WERI-Rb-1 (cell line): ENCODE data around the gene GPR146.

Experiments used
- DNase-seq: peaks from one replicate; pipeline ENCODE4 v3.0.0-alpha.2; 2020
- H3K27ac ChIP-seq: fragments of 250-450 bp; sonication (Bioruptor Pico); 2 replicates; pipeline ENCODE4 v1.5.1; 2020; ENCODE audit warnings: mild to moderate bottlenecking, moderate library complexity
- H3K27me3 ChIP-seq: fragments of 250-450 bp; sonication (Bioruptor Pico); 2 replicates; pipeline ENCODE4 v1.5.1; 2021; ENCODE audit warnings: mild to moderate bottlenecking, low read depth, moderate library complexity; ENCODE audit not compliant: insufficient read depth, severe bottlenecking
- H3K36me3 ChIP-seq: fragments of 250-450 bp; sonication (Bioruptor Pico); 2 replicates; pipeline ENCODE4 v1.5.1; 2020; ENCODE audit warnings: mild to moderate bottlenecking, moderate library complexity
- H3K4me3 ChIP-seq: 2 replicates; pipeline ENCODE4 v1.5.1; 2011; ENCODE audit warnings: low read depth, mild to moderate bottlenecking, control low read depth, low read length
- H3K9me3 ChIP-seq: fragments of 250-450 bp; sonication (Bioruptor Pico); 2 replicates; pipeline ENCODE4 v1.5.1; 2021; ENCODE audit warnings: mild to moderate bottlenecking, moderate library complexity; ENCODE audit not compliant: severe bottlenecking
- CTCF ChIP-seq: IDR thresholded peaks from 2 replicates; pipeline ENCODE4 v1.5.1; 2011; ENCODE audit warnings: low read depth, mild to moderate bottlenecking, control low read depth, inconsistent platforms, low read length

Gene GPR146

GRCh38 chr7:1065585-1066241 lies 21.4 kb downstream of the GPR146 start:
- Histone ChIP-seq H3K36me3 (no peaks in the 10 kb centered on the region), H3K27me3 (no peaks in the 10 kb centered on the region), H3K9me3 (no peaks in the 10 kb centered on the region), H3K27ac (no peak overlapping the region), H3K4me3 (no peak overlapping the region)
- TF ChIP-seq CTCF = peak; percentile 87
- peak; percentile 82 for DNase-seq

- TF ChIP-seq CTCF = no peak
- no peak for DNase-seq
- H3K27ac ChIP-seq = no peak overlapping the region
- H3K4me3 ChIP-seq = no peak overlapping the region
- H3K36me3 ChIP-seq = no peaks in the 10 kb centered on the region
- no peaks in the 10 kb centered on the region for H3K9me3 ChIP-seq
- no peaks in the 10 kb centered on the region for H3K27me3 ChIP-seq
These were observed 21.9 kb downstream of the GPR146 start for GRCh38 chr7:1066242-1066588.

GRCh38 chr7:1068013-1068412 lies 23.7 kb downstream of the GPR146 start:
- DNase-seq = no peak
- no peaks in the 10 kb centered on the region for H3K36me3 ChIP-seq
- H3K4me3 ChIP-seq = no peak overlapping the region
- TF ChIP-seq CTCF = no peak
- H3K27me3 ChIP-seq = no peaks in the 10 kb centered on the region
- H3K27ac ChIP-seq = no peak overlapping the region
- H3K9me3 ChIP-seq = no peaks in the 10 kb centered on the region

GRCh38 chr7:1068619-1069018 lies 24.3 kb downstream of the GPR146 start:
- Histone ChIP-seq H3K4me3 (no peak overlapping the region), H3K36me3 (no peaks in the 10 kb centered on the region), H3K27me3 (no peaks in the 10 kb centered on the region), H3K27ac (no peak overlapping the region), H3K9me3 (no peaks in the 10 kb centered on the region)
- TF ChIP-seq CTCF = no peak
- no peak for DNase-seq

- H3K27ac ChIP-seq = no peak overlapping the region
- TF ChIP-seq CTCF = no peak
- H3K27me3 ChIP-seq = no peaks in the 10 kb centered on the region
- DNase-seq = no peak
- H3K9me3 ChIP-seq = no peaks in the 10 kb centered on the region
- no peak overlapping the region for H3K4me3 ChIP-seq
- no peaks in the 10 kb centered on the region for H3K36me3 ChIP-seq
These were observed 26.2 kb downstream of the GPR146 start for GRCh38 chr7:1070544-1071011.

GRCh38 chr7:1071731-1072254 lies 27.4 kb downstream of the GPR146 start:
- Histone ChIP-seq H3K4me3 (no peak overlapping the region), H3K27me3 (no peaks in the 10 kb centered on the region), H3K27ac (no peak overlapping the region), H3K9me3 (no peaks in the 10 kb centered on the region), H3K36me3 (no peaks in the 10 kb centered on the region)
- TF ChIP-seq CTCF = no peak
- DNase-seq = no peak
